ENCODE results near the gene SOCS7. TPM values are rescaled to one million over a fixed set of nuclear protein-coding genes. Genes with fewer than 3 reads are reported as not detected.

SOCS7 gene
- total RNA-seq, 1 donor from 2014 or later: 16.8 TPM

GRCh38 chr17:38355251-38355650 lies 3.6 kb downstream of the SOCS7 start:
- Mint-ChIP-seq H3K27me3 (ENCODE audit: low read depth, unreplicated experiment) (no peaks in the 10 kb centered on the region), H3K4me1 (ENCODE audit: low read depth, unreplicated experiment) (peaks cover 27% of the 10 kb centered on the region), H3K36me3 (ENCODE audit: low read depth, unreplicated experiment) (no peaks in the 10 kb centered on the region), H3K27ac (ENCODE audit: unreplicated experiment) (no peak overlapping the region), H3K4me3 (ENCODE audit: unreplicated experiment) (no peak overlapping the region), H3K9me3 (ENCODE audit: unreplicated experiment) (no peaks in the 10 kb centered on the region)
- Histone ChIP-seq H3K4me3 (ENCODE audit: insufficient read depth, low read depth, low read length) (no peak overlapping the region), H3K27ac (ENCODE audit: low read depth, low read length) (no peak overlapping the region), H3K27me3 (ENCODE audit: insufficient read depth, low read length) (no peaks in the 10 kb centered on the region), H3K79me2 (ENCODE audit: insufficient read depth, low read length) (peaks cover 78% of the 10 kb centered on the region), H3K4me2 (ENCODE audit: low read length) (no peak overlapping the region), H3K9me3 (ENCODE audit: insufficient read depth, low read depth, low read length) (no peaks in the 10 kb centered on the region), H4K20me1 (ENCODE audit: insufficient read depth, low read length) (peaks cover 66% of the 10 kb centered on the region), H3K4me1 (ENCODE audit: insufficient read depth, low read length) (peaks cover 15% of the 10 kb centered on the region), H2AFZ (ENCODE audit: low read depth, low read length) (no peak overlapping the region), H3K9ac (ENCODE audit: low read length) (no peak overlapping the region), H3K36me3 (ENCODE audit: insufficient read depth, low read length) (no peaks in the 10 kb centered on the region)
- FAIRE-seq: no peak
- no peak for DNase-seq (ENCODE audit: low read depth)
- TF ChIP-seq CTCF (IDR thresholded peaks at IDR 0.05; ENCODE audit: insufficient read depth, low read depth, low read length): no peak
- TF ChIP-seq EZH2 (IDR thresholded peaks at IDR 0.05; ENCODE audit: insufficient read depth, low read length): no peak

GRCh38 chr17:38357486-38358123 lies 6.0 kb downstream of the SOCS7 start:
- Mint-ChIP-seq H3K9me3 (ENCODE audit: unreplicated experiment) (no peaks in the 10 kb centered on the region), H3K27me3 (ENCODE audit: low read depth, unreplicated experiment) (no peaks in the 10 kb centered on the region), H3K36me3 (ENCODE audit: low read depth, unreplicated experiment) (peaks cover 3% of the 10 kb centered on the region), H3K27ac (ENCODE audit: unreplicated experiment) (no peak overlapping the region), H3K4me1 (ENCODE audit: low read depth, unreplicated experiment) (peaks cover 34% of the 10 kb centered on the region), H3K4me3 (ENCODE audit: unreplicated experiment) (no peak overlapping the region)
- no peaks in the 10 kb centered on the region for H3K9me3 ChIP-seq (ENCODE audit: insufficient read depth, low read depth, low read length)
- no peak overlapping the region for H3K4me3 ChIP-seq (ENCODE audit: insufficient read depth, low read depth, low read length)
- no peaks in the 10 kb centered on the region for H3K36me3 ChIP-seq (ENCODE audit: insufficient read depth, low read length)
- no peak overlapping the region for H3K4me2 ChIP-seq (ENCODE audit: low read length)
- FAIRE-seq: no peak
- H3K27ac ChIP-seq (ENCODE audit: low read depth, low read length): no peak overlapping the region
- H3K27me3 ChIP-seq (ENCODE audit: insufficient read depth, low read length): no peaks in the 10 kb centered on the region
- H2AFZ ChIP-seq (ENCODE audit: low read depth, low read length): no peak overlapping the region
- DNase-seq (ENCODE audit: low read depth): no peak
- H3K4me1 ChIP-seq (ENCODE audit: insufficient read depth, low read length): peaks cover 12% of the 10 kb centered on the region
- peaks cover 89% of the 10 kb centered on the region for H3K79me2 ChIP-seq (ENCODE audit: insufficient read depth, low read length)
- H4K20me1 ChIP-seq (ENCODE audit: insufficient read depth, low read length): peaks cover 86% of the 10 kb centered on the region
- no peak overlapping the region for H3K9ac ChIP-seq (ENCODE audit: low read length)
- no peak for TF ChIP-seq CTCF (IDR thresholded peaks at IDR 0.05; ENCODE audit: insufficient read depth, low read depth, low read length)
- TF ChIP-seq EZH2 (IDR thresholded peaks at IDR 0.05; ENCODE audit: insufficient read depth, low read length): no peak
